Adipocyte (in vitro differentiated cells): ENCODE data around the gene ATP6V1B1.
A peak's percentile ranks its signal among the peaks of the same experiment; 100 is the strongest.

Source experiments
- DNase-seq: peaks from one replicate; pipeline ENCODE4 v3.0.0-alpha.2; 2015; ENCODE audit warnings: low read depth
- H3K27me3 ChIP-seq: replicated peaks from 2 replicates; pipeline ENCODE4 v1.7.0; 2013; ENCODE audit warnings: mild to moderate bottlenecking, low read length, moderate library complexity; ENCODE audit not compliant: control insufficient read depth, insufficient read depth
- H3K36me3 ChIP-seq: 2 replicates; pipeline ENCODE4 v1.7.0; 2013; ENCODE audit warnings: low read length, mild to moderate bottlenecking, moderate library complexity; ENCODE audit not compliant: control insufficient read depth, insufficient read depth, severe bottlenecking
- H3K4me1 ChIP-seq: 2 replicates; pipeline ENCODE4 v1.7.0; 2013; ENCODE audit warnings: mild to moderate bottlenecking, low read length, moderate library complexity; ENCODE audit not compliant: control insufficient read depth, insufficient read depth
- H3K4me3 ChIP-seq: 2 replicates; pipeline ENCODE4 v1.7.0; 2013; ENCODE audit warnings: mild to moderate bottlenecking, low read length, moderate library complexity
- H3K9ac ChIP-seq: 2 replicates; pipeline ENCODE4 v1.7.0; 2013; ENCODE audit warnings: mild to moderate bottlenecking, low read length, moderate library complexity
- H3K9me3 ChIP-seq: 2 replicates; pipeline ENCODE4 v1.7.0; 2013; ENCODE audit warnings: mild to moderate bottlenecking, low read length, moderate library complexity; ENCODE audit not compliant: control insufficient read depth

Gene ATP6V1B1

DNA sequence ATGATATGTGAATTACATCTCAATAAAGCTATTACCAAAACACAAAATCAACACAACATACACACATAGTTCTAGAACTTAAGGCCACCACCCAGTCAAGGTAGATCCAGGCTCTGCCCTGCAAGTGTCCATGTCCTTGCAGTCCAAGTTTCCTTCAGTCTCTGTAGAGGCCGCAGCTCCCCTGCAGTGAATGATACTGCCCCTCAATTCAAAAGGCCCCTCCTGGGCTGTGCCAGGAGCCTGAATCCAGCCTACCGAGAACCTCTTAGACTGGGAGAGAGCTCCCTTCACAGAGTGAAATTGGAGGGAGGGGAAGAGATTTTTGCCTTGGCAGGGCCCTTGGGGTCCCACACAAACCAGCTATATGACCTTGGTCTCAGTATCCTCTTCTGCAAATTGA lies 42.5 kb upstream of the ATP6V1B1 start:
- Histone ChIP-seq H3K9ac (no peak overlapping the region), H3K27me3 (peaks cover 93% of the 10 kb centered on the region), H3K4me1 (peaks cover 3% of the 10 kb centered on the region), H3K4me3 (no peak overlapping the region), H3K9me3 (no peaks in the 10 kb centered on the region), H3K36me3 (no peaks in the 10 kb centered on the region)
- no peak for DNase-seq

- Histone ChIP-seq H3K27me3 (peaks cover 93% of the 10 kb centered on the region), H3K36me3 (no peaks in the 10 kb centered on the region), H3K9ac (no peak overlapping the region), H3K4me1 (peaks cover 3% of the 10 kb centered on the region), H3K4me3 (no peak overlapping the region), H3K9me3 (no peaks in the 10 kb centered on the region)
- DNase-seq, result no peak
Observed at GRCh38 chr2:70894765-70895164, 40.9 kb upstream of the ATP6V1B1 start.

GRCh38 chr2:70895249-70895648 lies 40.5 kb upstream of the ATP6V1B1 start:
- Histone ChIP-seq H3K9me3 (no peaks in the 10 kb centered on the region), H3K9ac (no peak overlapping the region), H3K4me3 (no peak overlapping the region), H3K36me3 (no peaks in the 10 kb centered on the region), H3K4me1 (peaks cover 3% of the 10 kb centered on the region), H3K27me3 (peaks cover 89% of the 10 kb centered on the region)
- DNase-seq, result no peak

DNA sequence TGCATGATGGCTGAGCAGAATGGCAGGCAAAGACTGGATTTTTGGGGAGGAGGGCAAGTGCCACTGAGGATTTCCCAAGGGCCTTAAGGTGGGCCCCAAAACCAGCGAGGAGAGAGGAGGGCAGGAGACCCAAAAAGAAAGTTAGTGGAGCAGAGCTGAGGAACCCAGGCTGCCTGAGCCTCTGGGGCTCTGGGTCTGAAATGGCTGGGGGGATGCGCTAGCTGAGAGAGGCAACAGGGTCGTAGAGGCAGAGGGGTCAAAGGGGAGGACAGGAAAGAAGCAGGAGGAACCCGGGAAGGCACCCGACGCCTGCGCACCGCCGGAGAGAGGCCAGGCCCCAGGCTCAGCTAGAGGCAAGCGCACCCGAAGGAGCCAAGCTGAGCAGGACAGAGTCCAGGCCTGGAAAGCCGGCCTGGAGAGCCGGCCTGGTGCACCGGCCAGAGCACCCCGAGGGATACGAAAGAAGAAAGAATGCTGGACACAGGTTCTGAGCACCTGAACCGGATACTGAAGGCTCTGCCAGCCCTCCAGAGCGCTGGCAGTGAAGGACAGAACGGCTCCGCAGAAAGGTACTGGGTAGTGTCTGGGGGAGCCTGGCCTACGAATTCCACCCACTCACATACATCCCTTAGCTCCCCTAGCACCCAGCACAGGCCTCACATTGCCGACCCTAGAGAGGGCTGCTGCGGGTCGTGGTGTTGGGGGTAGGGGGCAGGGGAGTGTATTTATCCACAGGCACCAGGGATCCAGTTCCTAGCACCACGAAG lies 39.5 kb upstream of the ATP6V1B1 start:
- Histone ChIP-seq H3K4me3 (no peak overlapping the region), H3K27me3 (peaks cover 79% of the 10 kb centered on the region), H3K4me1 (peaks cover 3% of the 10 kb centered on the region), H3K9me3 (no peaks in the 10 kb centered on the region), H3K36me3 (no peaks in the 10 kb centered on the region), H3K9ac (no peak overlapping the region)
- DNase-seq, result no peak

DNA sequence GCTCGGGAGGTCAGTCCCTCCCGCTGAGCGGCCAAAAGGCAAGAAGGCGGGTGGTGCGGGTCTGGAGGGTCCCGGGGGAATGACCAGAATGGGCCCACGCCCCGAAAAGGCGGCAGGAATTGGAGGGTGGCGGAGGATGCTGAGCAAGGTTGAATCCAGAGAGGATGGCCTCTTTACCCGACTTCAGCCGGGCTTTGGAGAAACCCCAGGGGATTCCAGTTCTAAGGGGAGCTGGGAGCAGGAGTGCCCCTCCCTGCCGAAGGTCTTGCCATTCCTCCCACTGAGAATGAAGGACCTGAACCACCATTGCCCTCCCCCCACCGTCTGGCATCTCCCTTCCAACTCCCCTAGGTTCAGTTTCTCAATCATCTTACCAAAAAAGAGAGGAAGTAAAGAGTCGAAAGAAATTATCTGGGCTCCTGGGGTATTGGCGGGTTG lies 38.9 kb upstream of the ATP6V1B1 start:
- Histone ChIP-seq H3K27me3 (peaks cover 73% of the 10 kb centered on the region), H3K9me3 (no peaks in the 10 kb centered on the region), H3K4me3 (no peak overlapping the region), H3K9ac (no peak overlapping the region), H3K36me3 (no peaks in the 10 kb centered on the region), H3K4me1 (peaks cover 8% of the 10 kb centered on the region)
- no peak for DNase-seq

- no peak for DNase-seq
- H3K27me3 ChIP-seq, result peaks cover 67% of the 10 kb centered on the region
- peaks cover 14% of the 10 kb centered on the region for H3K4me1 ChIP-seq
- no peak overlapping the region for H3K9ac ChIP-seq
- no peaks in the 10 kb centered on the region for H3K36me3 ChIP-seq
- H3K9me3 ChIP-seq, result no peaks in the 10 kb centered on the region
- no peak overlapping the region for H3K4me3 ChIP-seq
Observed at GRCh38 chr2:70897203-70897976, 38.3 kb upstream of the ATP6V1B1 start.

- DNase-seq, result no peak
- Histone ChIP-seq H3K36me3 (no peaks in the 10 kb centered on the region), H3K4me3 (no peak overlapping the region), H3K4me1 (peaks cover 14% of the 10 kb centered on the region), H3K9me3 (no peaks in the 10 kb centered on the region), H3K9ac (no peak overlapping the region), H3K27me3 (peaks cover 67% of the 10 kb centered on the region)
Observed at GRCh38 chr2:70897977-70898226, 37.8 kb upstream of the ATP6V1B1 start.

GRCh38 chr2:70898363-70899240 lies 37.1 kb upstream of the ATP6V1B1 start:
- H3K9ac ChIP-seq, result no peak overlapping the region
- DNase-seq, result no peak
- no peak overlapping the region for H3K4me3 ChIP-seq
- no peaks in the 10 kb centered on the region for H3K9me3 ChIP-seq
- H3K4me1 ChIP-seq, result peaks cover 14% of the 10 kb centered on the region
- no peaks in the 10 kb centered on the region for H3K36me3 ChIP-seq
- peaks cover 60% of the 10 kb centered on the region for H3K27me3 ChIP-seq

DNA sequence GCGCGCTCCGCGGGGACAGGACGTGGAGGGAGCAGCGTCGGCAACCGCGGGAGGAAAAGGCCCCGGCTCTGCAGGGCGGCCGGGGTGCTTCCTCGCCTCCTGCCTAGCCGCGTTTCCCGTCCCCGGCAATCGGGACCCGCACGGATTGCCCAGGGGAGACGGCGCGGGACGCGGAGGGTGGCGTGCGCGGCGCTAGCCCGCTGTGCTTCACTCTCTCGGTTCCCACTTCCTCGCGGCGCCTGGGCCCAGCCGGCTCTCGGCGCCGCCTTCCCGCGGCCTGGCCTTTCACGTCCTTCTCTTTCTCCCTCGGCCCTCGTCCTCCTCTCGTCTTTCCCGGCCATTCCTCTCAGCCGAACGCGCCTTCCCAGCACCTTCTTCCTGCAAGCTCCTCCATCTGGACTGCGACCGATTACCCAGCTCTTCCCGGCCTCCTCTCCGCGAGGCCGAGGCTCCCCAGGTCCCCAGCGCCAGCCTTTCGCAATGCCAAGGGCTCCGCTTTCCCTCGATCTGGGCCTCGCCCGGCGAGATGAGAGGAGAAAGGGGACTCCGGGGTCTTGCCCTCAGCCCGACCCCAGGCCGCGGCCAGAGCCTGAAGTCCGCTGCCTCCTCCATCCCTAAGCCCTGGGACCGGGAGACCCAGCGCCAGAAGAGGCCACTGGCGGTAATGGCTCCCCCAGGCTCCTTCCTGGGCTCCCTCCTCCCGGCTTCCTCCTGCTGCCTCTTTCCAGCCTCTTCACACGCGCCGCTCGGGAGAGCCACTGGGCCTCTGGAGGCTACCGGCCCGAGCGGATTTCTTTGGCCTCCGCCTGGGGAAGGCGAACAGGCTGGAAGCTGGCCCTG lies 34.3 kb upstream of the ATP6V1B1 start:
- Histone ChIP-seq H3K27me3 (peaks cover 38% of the 10 kb centered on the region), H3K4me3 (peak overlapping the region; percentile 80), H3K4me1 (peaks cover 14% of the 10 kb centered on the region), H3K9ac (peak overlapping the region; percentile 87), H3K36me3 (no peaks in the 10 kb centered on the region), H3K9me3 (no peaks in the 10 kb centered on the region)
- peak; percentile 44 for DNase-seq

DNA sequence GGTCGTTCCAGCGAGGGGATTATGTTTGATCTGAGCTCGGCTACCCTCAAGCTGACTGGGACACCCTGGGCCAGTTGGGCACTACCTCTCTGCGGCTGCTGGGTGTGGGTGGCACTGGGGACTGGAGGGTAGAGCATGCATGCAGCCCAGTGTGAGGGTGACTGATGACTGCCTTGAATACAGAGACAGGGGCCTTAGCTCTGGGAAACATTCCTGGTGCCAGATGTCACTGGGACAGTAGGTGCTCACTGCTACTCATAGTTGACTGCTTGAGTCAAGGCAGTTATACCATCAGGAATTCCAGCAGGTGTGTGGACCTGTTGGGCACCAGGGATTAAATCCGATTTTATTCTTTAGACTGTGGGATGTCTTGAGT lies 33.6 kb upstream of the ATP6V1B1 start:
- peak overlapping the region; percentile 87 for H3K9ac ChIP-seq
- H3K9me3 ChIP-seq, result no peaks in the 10 kb centered on the region
- peak overlapping the region; percentile 80 for H3K4me3 ChIP-seq
- H3K27me3 ChIP-seq, result peaks cover 32% of the 10 kb centered on the region
- no peaks in the 10 kb centered on the region for H3K36me3 ChIP-seq
- H3K4me1 ChIP-seq, result peaks cover 12% of the 10 kb centered on the region
- no peak for DNase-seq
